HG02943 (cell line): ENCODE measurements around the gene ZBTB21.
"Not testable (repeated sequence)": the region's sequence is repeated elsewhere in the genome, so short reads cannot be mapped to it uniquely, and the experiment has no call there.

ENCODE experiments used
- ATAC-seq: cut with Tn5 transposase; IDR thresholded peaks from one replicate; pipeline ENCODE4 v1.9.1; 2021; ENCODE audit warnings: mild to moderate bottlenecking, low read depth, moderate library complexity; ENCODE audit not compliant: unreplicated experiment

Gene ZBTB21

DNA sequence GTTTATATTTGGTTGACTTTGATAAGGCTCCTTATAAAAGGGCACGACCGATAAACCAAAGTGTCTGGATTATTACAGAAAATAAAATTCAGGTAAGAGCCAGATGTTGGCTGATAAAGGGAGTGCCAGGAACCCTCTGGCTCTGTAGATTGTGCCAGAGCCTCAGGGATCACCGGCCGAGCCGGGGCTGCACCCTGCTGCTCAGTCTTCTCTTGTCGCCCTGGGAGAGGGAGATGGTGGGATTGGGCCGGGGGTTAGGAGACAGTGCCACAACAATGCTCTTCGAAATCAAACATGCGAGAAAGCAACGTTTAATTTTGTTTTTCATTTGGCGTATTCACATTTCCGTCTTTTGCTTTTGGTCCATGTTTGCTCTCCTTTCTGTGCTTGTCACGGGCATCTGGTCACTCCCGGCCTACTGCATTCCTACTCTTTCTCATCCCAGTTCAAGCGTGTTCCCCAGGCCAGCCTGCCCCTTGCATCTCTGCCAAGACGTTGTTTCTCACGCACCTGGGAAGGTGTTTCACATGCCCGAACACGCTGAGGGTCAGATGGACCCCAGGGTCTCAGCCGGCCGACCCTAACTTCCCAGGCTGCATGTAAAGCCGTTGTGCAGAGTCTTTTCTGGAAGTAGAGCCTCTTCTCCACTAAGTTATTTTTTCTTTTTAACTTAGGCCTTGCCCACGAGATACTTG, 37.5 kb downstream of the ZBTB21 start:
- ATAC-seq = no peak

DNA sequence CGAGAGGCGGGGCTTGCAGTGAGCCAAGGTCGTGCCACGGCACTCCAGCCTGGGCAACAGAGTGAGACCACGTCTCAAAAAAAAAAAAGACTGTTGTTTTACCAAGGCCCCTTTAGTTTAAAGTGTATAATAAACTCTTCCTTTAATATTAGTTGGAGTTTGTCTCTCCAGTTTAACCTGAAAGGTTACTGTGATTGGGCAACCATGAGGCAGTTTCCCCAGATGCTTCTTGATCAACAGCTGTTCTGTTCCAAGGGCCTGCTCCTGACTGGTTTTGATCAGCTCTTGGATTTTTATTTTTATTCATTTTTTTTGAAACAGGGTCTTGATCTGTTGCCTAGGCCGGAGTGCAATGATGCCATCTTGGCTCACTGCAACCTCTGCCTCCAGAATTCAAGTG, 38.3 kb downstream of the ZBTB21 start:
- ATAC-seq = no peak

DNA sequence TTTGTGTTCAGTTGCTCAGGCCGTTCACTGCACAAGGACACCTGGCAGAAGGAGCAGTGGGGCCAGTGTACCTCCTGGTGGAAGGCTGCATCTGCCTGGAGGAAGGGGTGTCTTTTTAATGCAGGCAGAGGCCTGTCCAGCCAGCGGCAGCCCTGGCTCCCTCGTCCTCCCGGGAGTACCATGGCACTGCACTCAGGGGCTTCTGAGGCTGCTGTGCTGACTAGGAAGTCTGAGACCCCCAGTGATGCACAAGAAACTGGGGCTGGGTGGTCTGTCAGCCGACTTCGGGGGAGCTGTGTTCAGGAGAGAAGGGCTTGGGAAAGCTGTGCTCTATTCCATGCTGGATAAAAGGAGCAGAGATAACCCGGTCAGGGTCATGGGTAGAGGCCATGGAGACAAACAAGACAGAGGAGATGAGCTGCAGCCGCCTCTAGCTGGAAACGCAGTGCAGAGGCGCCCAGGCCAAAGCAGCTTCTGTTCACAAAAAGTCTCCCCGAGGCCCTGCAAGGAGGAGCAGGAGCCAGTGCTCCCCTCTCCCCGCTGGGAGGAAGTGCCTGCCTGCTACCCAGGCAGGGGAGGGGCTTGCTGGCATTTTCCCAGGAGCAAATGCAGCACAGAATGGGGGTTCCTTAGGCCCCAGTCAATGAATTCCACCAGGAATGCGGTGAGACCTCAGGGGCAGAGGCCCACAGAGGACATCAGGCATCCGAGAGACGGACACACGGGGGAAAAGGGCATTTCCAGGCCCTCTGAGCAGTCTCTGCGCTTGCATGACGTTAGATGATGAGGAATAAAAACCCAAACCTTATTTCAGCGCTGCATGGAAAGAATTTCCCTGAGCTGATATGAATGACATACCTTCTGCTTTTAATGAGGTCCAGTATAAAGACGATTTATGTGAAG, 39.2 kb downstream of the ZBTB21 start:
- no peak for ATAC-seq

DNA sequence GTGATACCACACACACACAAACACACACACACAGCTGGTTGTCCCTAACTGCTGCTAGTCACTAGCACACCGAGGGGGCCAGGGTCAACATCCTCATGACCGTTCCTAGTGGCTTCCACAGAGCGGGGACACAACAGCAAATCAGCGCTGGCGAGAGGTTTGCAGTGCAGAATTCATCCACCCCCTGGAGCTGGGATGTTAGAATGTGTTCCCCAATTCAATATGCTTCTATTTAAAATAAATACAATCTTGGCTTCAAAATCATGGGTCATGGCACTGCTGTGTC, 40.1 kb downstream of the ZBTB21 start:
- no peak for ATAC-seq

DNA sequence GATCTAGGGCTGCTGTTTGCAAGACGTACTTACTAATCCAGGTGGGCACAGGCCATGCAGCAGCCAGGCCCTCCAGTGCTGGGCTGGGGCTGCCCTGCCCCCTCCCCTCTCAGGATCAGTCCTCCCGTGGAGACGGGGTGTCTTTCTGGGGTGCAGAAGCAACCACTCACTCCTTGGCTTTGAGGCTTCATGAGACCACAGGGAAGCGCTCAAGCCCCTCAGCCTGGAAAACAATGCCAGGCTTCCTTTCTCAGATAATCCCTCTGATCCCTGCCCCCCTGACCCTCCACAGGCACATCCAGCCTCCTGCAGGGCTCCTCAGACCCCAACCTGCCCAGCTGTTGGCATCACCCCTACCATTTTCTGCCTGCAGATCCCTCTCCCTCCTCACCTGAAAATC, 42.5 kb downstream of the ZBTB21 start:
- no peak for ATAC-seq

DNA sequence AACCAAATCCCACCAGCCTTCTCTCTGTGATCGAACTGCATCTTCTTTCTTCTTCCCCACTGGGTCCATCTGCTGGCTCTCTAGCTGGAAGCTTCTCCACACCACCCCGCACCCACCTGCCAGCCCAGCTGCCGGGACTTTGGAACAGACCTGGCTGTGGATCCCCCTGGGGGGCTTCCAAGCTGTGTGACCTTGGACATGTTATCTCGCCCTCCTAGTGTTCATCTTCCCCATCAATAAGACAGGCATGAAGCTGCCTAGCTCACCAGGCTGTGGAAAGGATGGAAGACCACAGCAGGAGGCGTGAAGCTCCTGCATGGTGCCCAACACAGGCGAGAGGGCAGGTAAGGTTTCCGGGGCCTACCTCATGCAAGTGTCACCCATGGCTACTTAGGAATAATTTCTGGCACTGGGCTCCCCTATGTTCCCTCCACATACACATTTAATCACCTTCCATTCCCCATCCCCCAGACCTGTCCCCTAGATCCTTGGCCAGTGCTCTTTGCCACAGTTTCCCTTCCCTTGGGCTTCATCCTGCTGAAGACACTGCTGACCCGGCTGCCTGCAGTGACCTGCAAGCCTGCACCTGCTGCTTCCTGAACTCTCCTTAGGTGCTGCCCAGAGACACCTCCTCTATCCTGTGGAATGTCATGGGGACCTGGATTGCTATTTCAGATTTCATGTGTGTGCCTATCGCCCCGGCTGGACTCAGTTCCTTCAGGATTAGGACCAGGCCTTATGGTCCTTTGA, 43.1 kb downstream of the ZBTB21 start:
- no peak for ATAC-seq

DNA sequence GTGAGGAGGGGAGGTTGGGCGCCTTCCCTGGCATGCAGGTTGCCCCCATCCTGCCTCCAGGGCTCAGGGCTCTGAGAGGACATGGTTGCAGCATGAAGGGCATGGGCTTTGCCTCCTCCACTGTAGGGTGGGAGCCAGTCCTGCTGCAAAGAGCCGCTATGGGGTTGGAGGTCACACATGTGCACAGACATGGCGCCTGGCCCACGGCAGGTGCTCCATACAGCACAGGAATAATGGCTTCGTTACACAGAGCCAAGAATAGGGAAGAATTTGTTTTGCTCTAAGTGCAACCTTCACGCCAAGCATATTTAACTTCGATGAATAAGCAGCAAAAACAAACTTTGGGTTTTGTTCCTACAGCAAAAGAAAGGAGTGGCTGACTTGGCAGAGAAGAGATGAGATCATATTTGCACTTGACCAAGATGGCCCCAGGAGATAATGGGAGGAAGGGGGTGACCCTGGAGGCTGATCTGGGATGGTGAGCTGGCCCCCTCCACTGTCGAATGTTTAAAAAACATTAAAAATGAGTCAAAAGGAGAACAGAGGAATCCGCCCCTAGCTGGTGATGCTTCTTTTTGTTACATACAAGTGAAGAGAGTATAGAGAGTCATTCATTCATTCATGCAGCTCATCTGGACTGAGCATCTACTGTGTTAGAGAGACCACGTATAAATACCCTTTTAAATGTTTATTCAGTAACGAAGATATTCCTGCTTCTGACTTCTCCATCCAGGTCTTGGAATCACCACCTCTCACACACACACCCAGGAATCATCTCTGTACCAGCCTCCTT, 43.9 kb downstream of the ZBTB21 start:
- ATAC-seq = no peak

DNA sequence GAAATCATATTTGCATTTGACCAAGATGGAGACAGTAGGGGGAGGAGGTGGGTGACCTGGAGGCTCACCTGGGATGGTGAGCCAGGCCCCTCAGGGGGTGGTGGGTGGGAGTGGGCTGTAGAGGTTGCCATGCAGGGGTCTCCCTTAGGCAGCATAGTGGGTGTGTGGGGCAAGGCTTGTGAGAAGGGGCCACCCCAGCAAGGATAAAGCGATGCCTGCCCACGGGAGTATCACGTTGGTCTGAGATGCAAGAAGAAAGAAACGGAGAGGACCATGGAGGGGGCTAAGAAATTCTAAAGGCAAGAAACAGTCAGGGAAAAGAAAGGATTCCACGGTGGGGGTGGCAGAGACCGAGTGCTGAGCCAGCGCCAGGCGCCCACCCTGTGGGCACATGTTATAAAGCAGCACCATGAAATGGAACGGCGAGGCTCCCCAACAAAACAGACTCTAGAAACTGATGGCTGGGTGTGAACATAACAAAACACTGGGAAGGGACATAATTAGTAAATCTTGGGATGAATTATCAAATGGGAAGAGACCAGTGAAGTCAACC, 44.6 kb downstream of the ZBTB21 start:
- ATAC-seq = no peak

DNA sequence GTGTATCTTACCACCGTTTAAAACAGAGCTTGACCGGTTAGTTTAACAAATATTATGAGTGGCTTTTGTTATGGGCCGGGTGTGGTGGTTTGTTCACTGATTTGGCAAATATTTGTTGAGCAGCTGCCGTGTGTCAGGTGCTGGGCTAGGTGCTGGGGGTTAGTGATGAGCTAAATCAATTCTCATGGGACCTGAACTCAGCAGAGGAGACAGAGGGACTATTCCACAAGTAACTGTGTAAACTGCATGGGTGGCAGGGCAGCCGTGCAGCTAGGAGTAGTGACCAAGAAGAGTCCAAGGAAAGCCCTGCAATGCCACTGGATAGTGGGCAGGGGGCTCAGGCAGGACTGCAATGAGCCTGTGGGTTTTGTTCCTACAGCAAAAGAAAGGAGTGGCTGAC, 45.1 kb downstream of the ZBTB21 start:
- no peak for ATAC-seq

DNA sequence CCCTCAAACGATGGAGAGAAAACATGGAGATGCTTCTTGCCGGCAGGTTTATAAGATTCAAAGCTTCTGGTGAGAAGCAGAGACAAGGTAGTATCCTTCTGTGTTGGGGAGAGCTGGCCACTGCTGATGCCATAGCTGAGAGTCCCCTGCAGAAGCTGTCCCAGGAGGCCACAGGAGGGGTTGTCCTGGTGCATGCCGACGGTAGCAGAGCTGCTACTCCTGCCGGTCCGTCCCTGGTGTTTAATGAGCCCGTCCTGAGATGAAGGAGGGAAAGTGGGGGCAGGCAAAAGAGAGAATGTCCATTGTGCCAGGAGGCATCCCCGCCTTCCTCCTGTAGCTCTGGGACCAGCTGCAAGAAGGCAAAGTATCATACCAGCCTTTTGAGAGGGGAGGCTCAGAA, 46.0 kb downstream of the ZBTB21 start:
- no peak for ATAC-seq

DNA sequence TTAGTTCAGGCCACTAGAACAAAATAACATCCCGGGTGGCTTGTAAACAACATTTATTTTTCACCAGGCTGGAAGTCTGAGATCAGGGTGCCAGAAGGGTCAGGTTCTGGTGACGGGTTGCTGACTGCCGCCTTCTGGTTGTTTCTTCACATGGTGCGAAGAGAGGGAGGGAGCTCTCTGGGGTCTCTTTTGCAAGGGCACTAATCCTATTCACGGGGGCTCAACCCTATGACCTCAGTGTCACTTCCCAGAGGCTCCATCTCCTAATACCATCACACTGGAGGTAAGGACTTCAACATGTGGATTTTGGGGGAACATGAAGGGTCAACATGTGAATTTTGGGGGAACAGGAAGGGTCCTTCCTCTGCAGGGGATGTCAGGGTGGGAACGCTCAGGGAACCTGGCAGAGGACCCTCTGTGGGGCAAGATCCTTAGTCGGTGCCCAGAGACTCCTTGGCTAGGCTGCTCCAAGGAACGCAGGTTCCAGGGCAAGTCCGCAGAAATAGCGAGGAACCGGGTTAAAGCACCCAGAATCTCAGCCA, 47.7 kb downstream of the ZBTB21 start:
- ATAC-seq = no peak

DNA sequence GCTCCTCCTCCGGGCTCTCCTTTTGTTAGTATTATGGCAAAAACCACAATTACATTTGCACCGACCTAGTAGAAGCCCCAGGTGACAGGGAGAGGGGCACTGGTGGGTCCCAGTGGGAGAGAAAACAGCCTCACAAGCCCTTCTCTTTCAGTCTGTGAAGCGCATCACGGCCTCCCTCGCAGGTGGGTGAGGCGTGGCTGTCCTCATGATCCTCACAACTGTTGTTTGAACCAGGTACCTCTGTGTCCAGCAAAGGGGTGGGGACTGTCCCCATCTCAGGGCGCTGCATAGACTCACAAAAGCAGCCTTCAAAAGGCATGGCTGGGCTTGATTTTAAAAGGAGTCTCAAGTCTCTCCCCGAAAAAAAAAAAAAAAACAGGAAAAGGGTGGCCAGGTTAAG, 48.4 kb downstream of the ZBTB21 start:
- no peak for ATAC-seq

DNA sequence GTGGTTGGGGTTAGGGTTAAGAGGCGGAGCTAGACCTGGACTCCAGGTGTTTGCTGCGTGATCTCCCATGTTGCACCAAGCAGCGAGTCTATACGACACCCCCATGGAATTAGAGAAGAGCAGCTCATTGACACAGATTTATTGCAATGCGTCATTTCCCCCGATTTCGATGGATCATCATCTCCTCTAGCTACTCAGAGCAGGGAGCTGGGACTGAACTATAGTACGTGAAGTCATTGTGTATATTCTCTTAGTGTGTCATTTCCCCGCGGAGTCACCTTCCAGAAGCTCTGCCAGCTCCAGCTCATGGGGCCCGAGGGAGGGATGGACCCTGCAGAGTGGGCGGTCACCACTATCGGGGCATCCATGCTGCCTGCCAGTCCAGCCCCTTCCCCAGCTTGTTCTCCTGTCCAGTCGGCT, 48.9 kb downstream of the ZBTB21 start:
- ATAC-seq = no peak

DNA sequence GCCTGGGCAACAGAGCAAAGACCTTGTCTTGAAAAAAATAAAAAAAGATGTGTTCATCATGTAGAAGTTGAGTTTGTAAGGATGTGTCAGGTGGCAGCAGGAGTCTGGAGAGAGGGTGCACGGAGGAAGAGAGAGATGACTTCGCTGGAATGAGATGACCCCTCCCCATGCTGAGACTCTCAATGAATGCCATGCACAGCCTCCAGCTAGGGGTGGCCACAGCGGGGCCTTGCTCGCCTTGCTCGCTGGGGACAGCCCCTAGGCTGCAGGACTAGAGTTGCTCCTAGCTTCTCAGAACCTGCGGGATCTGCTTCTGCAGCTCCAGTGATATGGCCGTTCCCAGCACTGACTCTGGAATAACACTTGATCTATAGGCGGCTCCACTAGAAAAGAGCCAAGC, 49.8 kb downstream of the ZBTB21 start:
- no peak for ATAC-seq

DNA sequence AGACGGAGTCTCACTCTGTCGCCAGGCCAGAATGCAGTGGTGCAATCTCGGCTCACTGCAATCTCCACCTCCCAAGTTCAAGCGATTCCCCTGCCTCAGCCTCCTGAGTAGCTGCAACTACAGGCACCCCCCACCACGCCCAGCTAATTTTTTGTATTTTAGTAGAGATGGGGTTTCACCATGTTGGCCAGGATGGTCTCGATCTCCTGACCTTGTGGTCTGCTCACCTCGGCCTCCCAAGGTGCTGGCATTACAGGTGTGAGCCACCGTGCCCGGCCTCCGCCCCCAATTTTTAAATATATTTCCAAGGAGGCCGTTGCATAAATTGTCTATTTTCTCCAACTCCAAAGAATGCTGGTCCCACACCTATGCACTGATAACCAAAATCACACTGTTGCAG, 50.5 kb downstream of the ZBTB21 start:
- not testable (repeated sequence) for ATAC-seq

DNA sequence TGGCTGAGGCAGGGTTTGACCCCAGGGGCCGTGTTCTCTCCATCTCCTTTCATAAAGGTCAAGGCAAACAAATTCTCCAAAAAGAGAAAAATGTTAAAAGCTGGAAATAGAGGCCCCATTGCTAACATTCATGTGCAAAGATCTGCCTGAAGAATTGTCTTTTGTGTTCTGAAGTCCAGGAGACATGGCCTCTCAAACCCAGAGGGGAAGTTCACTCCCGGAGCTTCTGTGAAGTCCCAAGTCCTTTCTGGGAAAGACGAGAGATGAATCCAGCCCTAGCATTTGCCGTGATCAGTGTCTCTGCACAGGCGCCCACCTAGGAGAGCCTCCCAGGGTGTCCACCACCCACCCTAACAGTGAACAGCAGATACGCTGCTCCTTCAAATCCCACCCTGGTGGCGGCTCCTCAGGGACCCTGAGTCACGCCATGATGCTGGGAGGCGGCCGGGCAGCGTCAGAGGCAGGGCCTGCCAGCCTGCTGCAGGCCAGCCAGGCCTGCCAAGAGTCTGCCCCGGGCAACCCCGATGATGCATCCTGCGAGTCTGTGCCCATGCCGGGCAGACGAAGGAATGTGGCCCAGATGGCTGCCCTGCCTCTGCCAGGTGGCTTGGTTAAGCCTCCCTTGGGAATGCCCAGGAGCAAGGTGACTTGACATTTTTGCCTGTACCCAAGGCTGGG, 51.1 kb downstream of the ZBTB21 start:
- ATAC-seq = no peak

DNA sequence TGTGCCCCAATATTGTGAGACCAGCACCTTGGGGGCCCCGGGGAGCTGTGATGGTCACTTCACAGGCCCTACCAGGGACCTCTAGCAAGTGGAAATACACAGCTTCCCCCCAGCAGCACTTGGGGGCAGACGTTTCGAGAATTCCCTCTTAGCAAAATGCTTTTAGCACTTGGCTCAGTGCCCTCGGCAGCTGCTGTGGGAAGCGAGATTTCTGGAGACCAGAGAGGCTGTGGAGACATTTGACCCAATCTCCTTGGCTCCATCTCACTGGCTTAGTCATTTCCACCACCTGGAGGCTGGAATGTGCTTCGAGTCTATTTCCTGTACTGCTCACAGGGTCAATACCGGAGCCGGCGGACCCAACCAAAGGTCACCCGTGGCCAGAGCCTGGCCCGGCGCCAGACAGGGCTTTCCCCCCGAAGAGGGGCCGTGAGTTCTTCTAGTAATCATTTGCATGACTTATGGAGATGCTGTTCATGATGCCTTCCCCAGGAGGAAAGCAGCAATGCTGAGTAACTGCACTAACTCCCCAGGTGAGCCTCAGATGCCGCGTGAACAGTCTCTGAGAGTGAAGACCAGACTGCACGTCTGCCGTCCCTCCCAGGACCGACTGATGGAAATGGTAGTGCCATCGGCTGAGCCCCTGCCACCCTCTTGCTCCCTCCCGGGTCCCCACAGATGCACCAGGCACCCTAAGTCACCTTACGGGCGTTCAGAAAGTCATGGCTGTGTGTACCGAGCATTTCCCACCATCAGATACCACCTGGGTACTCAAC, 52.0 kb downstream of the ZBTB21 start:
- ATAC-seq = no peak

DNA sequence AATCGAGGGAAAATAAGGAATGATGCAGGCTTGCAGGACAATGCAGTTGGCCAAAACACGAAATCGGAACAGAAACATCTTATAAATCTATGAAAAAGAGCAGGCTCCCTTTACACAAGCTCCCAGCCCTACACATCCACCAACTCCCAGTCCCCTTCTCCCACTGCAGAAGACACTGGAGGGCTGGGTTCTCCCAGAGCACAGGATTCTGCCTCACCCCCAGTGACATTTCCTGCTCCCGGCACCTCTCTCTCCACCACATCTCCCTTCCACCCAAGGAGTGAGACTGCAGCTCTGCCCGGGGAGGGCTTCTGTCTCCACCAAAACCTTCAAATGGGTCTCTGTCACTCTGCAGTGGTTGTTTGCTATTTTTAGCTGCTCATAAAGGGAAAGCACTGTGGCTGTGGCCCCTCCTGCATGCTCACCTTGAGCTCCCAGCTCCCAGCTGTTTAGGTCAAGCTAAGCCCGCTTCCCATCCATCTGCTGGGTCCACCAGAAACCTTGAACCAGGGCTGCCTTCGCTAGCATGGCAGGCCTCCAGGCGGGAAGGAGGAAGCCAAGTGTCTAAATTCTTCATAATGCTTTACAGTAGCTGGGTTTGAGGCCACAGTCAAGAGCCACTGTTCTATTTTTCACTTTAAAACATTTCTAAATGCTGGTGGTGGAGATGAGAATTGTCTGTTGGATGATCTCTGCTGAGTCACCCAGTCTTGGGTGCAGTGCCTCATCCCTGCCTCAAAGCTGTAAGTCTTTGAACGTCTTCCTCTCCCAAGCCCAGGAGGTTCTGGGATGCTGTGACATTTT, 53.0 kb downstream of the ZBTB21 start:
- no peak for ATAC-seq
